Endothelial cell of umbilical vein (primary cell): ENCODE results near the gene FPR1. TPM values are rescaled to one million over a fixed set of nuclear protein-coding genes. Genes with fewer than 3 reads are reported as not detected.
A peak's percentile ranks its signal among the peaks of the same experiment; 100 is the strongest.

Experiments
- BruUV-seq: library from RNA; stranded (reverse); fragments of 400-500 nt; replicated peaks from 2 replicates; lab custom pipeline; 2021; lab: Mats Ljungman, UMichigan
- CTCF ChIA-PET: fragments of 300-600, 350-600 bp; sonication (Branson Sonifier 250); formaldehyde crosslinking; loops from one replicate; lab custom pipeline; 2021; ENCODE audit warnings: antibody characterized with exemption, inconsistent platforms; lab: Charles Lee
- POLR2A ChIA-PET: fragments of 300-600, 350-600 bp; sonication (Branson Sonifier 250); formaldehyde crosslinking; loops from one replicate; lab custom pipeline; 2021; ENCODE audit warnings: antibody characterized with exemption, inconsistent platforms; lab: Charles Lee
- DNase-seq: peaks from one replicate; pipeline ENCODE4 v3.0.0-alpha.2; 2011; ENCODE audit warnings: low read depth, low spot score
- FAIRE-seq: peaks from 2 replicates; lab custom pipeline; 2011; peaks lifted over from hg19 to GRCh38; lab: Jason Lieb, UNC
- H2AFZ ChIP-seq: 2 replicates; pipeline ENCODE4 v1.6.0; 2012; ENCODE audit warnings: low read depth, low read length, control low read depth, inconsistent platforms
- H3K27ac ChIP-seq: 2 replicates; pipeline ENCODE4 v1.5.1; 2011; ENCODE audit warnings: low read depth, mild to moderate bottlenecking, control low read depth, low read length, moderate library complexity; ENCODE audit not compliant: insufficient read depth
- H3K27me3 ChIP-seq, 2 experiments: 2 replicates each; pipeline versions ENCODE4 v1.6.0 to v1.6.1; 2011; ENCODE audit warnings: low read length in 2 of 2, mixed read lengths in 1 of 2; ENCODE audit not compliant: control insufficient read depth in 2 of 2, insufficient read depth in 2 of 2
- H3K36me3 ChIP-seq, 2 experiments: 2 replicates in 1 of 2; 3 replicates in 1 of 2; pipeline ENCODE4 v1.5.1; 2011; ENCODE audit warnings: low read length in 2 of 2, mild to moderate bottlenecking in 1 of 2, moderate library complexity in 1 of 2; ENCODE audit not compliant: control insufficient read depth in 2 of 2, insufficient read depth in 2 of 2; ENCODE audit errors: extremely low read depth in 1 of 2
- H3K4me1 ChIP-seq: 3 replicates; pipeline ENCODE4 v1.5.1; 2011; ENCODE audit warnings: mild to moderate bottlenecking, low read length; ENCODE audit not compliant: control insufficient read depth, insufficient read depth; ENCODE audit errors: extremely low read depth
- H3K4me2 ChIP-seq: 2 replicates; pipeline ENCODE4 v1.6.1; 2011; ENCODE audit warnings: low read length, control low read depth, mixed read lengths; ENCODE audit not compliant: insufficient read depth
- H3K4me3 ChIP-seq, 3 experiments: fragments of 200-600 bp in 1 of 3; sonication (generic), shearing (Covaris generic) in 1 of 3; replicated peaks in 1 of 3; 2 replicates each; pipeline ENCODE4 v1.5.1; 2011 to 2016; ENCODE audit warnings: control low read depth in 3 of 3, low read length in 3 of 3, mild to moderate bottlenecking in 2 of 3, inconsistent platforms in 1 of 3, low read depth in 1 of 3, moderate library complexity in 1 of 3; ENCODE audit not compliant: insufficient read depth in 1 of 3
- H3K79me2 ChIP-seq: 2 replicates; pipeline ENCODE4 v1.6.0; 2012; ENCODE audit warnings: low read length, inconsistent platforms; ENCODE audit not compliant: control insufficient read depth, insufficient read depth
- H3K9ac ChIP-seq: replicated peaks from 2 replicates; pipeline ENCODE3; 2011; ENCODE audit warnings: low read length, control low read depth; ENCODE audit not compliant: insufficient read depth; ENCODE audit errors: extremely low read depth
- H3K9me1 ChIP-seq: replicated peaks from 3 replicates; pipeline ENCODE4 v1.6.0; 2011; ENCODE audit warnings: mild to moderate bottlenecking, low read length; ENCODE audit not compliant: control insufficient read depth, insufficient read depth; ENCODE audit errors: extremely low read depth
- H3K9me3 ChIP-seq: replicated peaks from 2 replicates; pipeline ENCODE4 v1.5.1; 2012; ENCODE audit warnings: low read length, inconsistent platforms; ENCODE audit not compliant: control insufficient read depth, insufficient read depth
- H4K20me1 ChIP-seq: replicated peaks from 2 replicates; pipeline ENCODE3; 2011; ENCODE audit warnings: mild to moderate bottlenecking, low read length; ENCODE audit not compliant: control insufficient read depth, insufficient read depth; ENCODE audit errors: extremely low read depth
- EZH2 ChIP-seq: IDR thresholded peaks from 2 replicates; pipeline ENCODE4 v1.6.1; 2012; ENCODE audit warnings: borderline replicate concordance, low read depth, mild to moderate bottlenecking, moderate library complexity, low read length, inconsistent platforms; ENCODE audit not compliant: severe bottlenecking
- FOS ChIP-seq: IDR thresholded peaks from 2 replicates; pipeline ENCODE4 v1.6.1; 2011; ENCODE audit warnings: mild to moderate bottlenecking, low read length, moderate library complexity, borderline replicate concordance; ENCODE audit not compliant: insufficient read depth
- JUN ChIP-seq: IDR thresholded peaks from 2 replicates; pipeline ENCODE4 v1.6.1; 2011; ENCODE audit warnings: borderline replicate concordance, low read depth; ENCODE audit not compliant: insufficient read length, insufficient read depth
- MYC ChIP-seq: IDR thresholded peaks from one replicate; pipeline ENCODE4 v1.6.1; 2011; ENCODE audit warnings: mild to moderate bottlenecking, low read depth, low read length
- POLR2A ChIP-seq: IDR thresholded peaks from 2 replicates; pipeline ENCODE4 v1.6.1; 2012; ENCODE audit warnings: low read depth, mild to moderate bottlenecking, control low read depth, low read length
- dilution Hi-C: fragments of 300-500 bp; cut with MboI; formaldehyde crosslinking; loops from one replicate; pipeline ENCODE4 v1.15.0; 2019; ENCODE audit warnings: low sequenced_read_pairs; ENCODE audit not compliant: extremely low pct_ligation_motif_present
- intact Hi-C: fragments of 100-400 bp; cut with micrococcal nuclease; formaldehyde crosslinking; loops from one replicate; pipeline ENCODE4 v1.10.0; 2022
- polyA plus RNA-seq, 4 experiments: library from polyadenylated mRNA; depleted of rRNA in 3 of 4; stranded (reverse) in 3 of 4; unstranded in 1 of 4; fragments of >200 nt; gene quantifications; 2 replicates each; pipeline versions ENCODE4 v1.2.1 to v1.2.3, GENCODE V29; 2011 to 2012; ENCODE audit warnings: missing spikeins in 1 of 4
- total RNA-seq: library from RNA; stranded (reverse); gene quantifications from 2 replicates; pipeline ENCODE4 v1.2.3, GENCODE V29; 2021

The FPR1 gene
- total and polyA plus RNA-seq, 2 donors (not counting 3 experiments of a cell fraction or from before 2014, with no cell fraction given), result not detected

DNA sequence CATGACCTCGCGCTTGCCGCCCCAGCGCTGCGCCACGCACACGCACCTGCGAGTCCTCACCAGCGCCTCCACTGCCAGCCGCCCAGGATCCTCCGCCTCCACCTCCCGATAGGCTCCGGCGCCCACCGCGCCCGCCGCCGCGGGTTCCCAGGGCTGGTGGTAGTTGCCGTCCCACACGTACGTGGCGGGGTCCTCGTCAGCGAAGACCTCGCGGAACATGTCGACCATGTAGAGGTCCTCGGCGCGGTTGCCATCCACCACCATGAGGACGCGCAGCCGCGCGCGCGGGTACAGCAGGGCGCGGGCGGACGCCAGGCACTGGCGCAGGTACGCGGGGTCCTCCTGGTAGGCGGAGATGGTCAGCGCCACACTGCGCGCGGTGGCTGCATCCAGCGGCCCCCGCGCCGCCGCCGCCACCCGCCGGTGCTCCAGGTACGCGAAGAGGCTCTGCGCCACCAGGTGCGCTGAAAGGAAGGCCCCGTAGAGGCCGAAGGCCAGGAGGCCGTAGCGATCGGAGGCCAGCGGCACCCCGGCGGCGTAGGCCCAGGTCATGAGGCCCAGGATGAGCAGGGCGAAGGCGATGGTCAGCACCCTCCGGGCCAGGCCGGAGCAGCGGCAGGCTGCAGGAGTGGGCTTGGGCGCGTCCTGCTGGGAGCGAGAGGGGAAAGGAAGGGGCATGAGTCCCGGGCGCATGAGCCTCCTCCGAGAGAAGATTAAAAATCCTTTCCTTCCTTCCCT, 32.3 kb downstream of the FPR1 start:
- Histone ChIP-seq H3K79me2 (no peaks in the 10 kb centered on the region), H2AFZ (no peak overlapping the region), H3K9ac (no peak overlapping the region), H4K20me1 (no peaks in the 10 kb centered on the region), H3K36me3 (no peaks in the 10 kb centered on the region), H3K4me1 (no peaks in the 10 kb centered on the region), H3K4me2 (no peak overlapping the region), H3K9me3 (no peaks in the 10 kb centered on the region), H3K9me1 (no peaks in the 10 kb centered on the region), H3K27me3 (peaks cover 18 to 32% of the 10 kb centered on the region in 2 experiments), H3K27ac (no peak overlapping the region), H3K4me3 (no peak overlapping the region)
- FAIRE-seq (no peak), DNase-seq (no peak)
- ChIA-PET CTCF (interaction anchor here (0.8 to 1.0 kb wide), 2 partner anchors 9 to 58 kb away, joined by 3 to 4 read pairs; no protein-coding TSS in a partner anchor), POLR2A (no interaction called here)
- no peak for TF ChIP-seq JUN
- TF ChIP-seq MYC, result no peak
- peak; percentile 79 for TF ChIP-seq EZH2
- TF ChIP-seq POLR2A, result no peak
- no TSS peak for BruUV-seq
- intact Hi-C loops, result no loop called here
- dilution Hi-C loops, result no loop called here

DNA sequence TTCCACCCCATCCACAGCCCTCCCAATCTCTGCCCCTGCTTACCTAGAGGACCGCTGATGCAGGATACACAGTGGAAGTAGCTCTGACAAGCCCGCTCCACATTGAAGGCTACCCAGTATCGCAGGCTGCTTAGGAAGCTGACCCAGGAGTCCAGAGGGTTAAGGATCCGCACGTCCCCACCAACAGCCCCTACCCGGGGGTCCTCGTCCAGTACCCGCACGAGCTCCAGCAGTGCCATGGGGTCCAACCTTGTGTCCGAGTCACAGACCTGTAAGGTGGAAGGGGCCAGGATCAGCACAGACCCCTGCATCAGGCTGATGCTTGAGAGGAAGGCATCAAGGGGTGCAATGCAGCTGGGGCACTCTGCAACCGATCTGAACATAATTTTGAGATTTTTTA, 34.8 kb downstream of the FPR1 start:
- no peak for FAIRE-seq
- Histone ChIP-seq H3K9me3 (no peaks in the 10 kb centered on the region), H3K9me1 (no peaks in the 10 kb centered on the region), H3K9ac (no peak overlapping the region), H3K4me2 (no peak overlapping the region), H2AFZ (no peak overlapping the region), H3K79me2 (no peaks in the 10 kb centered on the region), H3K4me1 (no peaks in the 10 kb centered on the region), H4K20me1 (no peaks in the 10 kb centered on the region), H3K27ac (no peak overlapping the region), H3K36me3 (no peaks in the 10 kb centered on the region), H3K27me3 (peaks cover 18 to 29% of the 10 kb centered on the region in 2 experiments), H3K4me3 (no peak overlapping the region)
- no TSS peak for BruUV-seq
- TF ChIP-seq FOS (no peak), EZH2 (no peak)
- POLR2A ChIA-PET, result no interaction called here
- no peak for DNase-seq
- dilution Hi-C loops, result no loop called here
- CTCF ChIA-PET, result no interaction called here
- intact Hi-C loops, result no loop called here
